GM12872 (cell line): ENCODE results near the gene NXPH2.

Experiments
- CTCF ChIP-seq: IDR thresholded peaks from 3 replicates; pipeline ENCODE4 v1.5.1; 2011; ENCODE audit warnings: low read depth, mild to moderate bottlenecking, low read length, moderate library complexity; ENCODE audit not compliant: insufficient read depth

Gene NXPH2

GRCh38 chr2:138727956-138728355, 52.2 kb downstream of the NXPH2 start:
- no peak for TF ChIP-seq CTCF

GRCh38 chr2:138726681-138727080, 53.5 kb downstream of the NXPH2 start:
- no peak for TF ChIP-seq CTCF

- no peak for TF ChIP-seq CTCF
These were observed 55.3 kb downstream of the NXPH2 start for GRCh38 chr2:138724729-138725459.

GRCh38 chr2:138724327-138724726, 55.9 kb downstream of the NXPH2 start:
- no peak for TF ChIP-seq CTCF

GRCh38 chr2:138723196-138723987, 56.8 kb downstream of the NXPH2 start:
- no peak for TF ChIP-seq CTCF

- TF ChIP-seq CTCF: no peak
These were observed 57.9 kb downstream of the NXPH2 start for GRCh38 chr2:138722316-138722715.

GRCh38 chr2:138720035-138720838, 60.0 kb downstream of the NXPH2 start:
- TF ChIP-seq CTCF: no peak
